Neural cell (in vitro differentiated cells): Measurements from ENCODE around the gene SLC38A1. TPM values are rescaled to one million over a fixed set of nuclear protein-coding genes. Genes with fewer than 3 reads are reported as not detected.
A peak's percentile ranks its signal among the peaks of the same experiment; 100 is the strongest.

ENCODE experiments used
- H2AFZ ChIP-seq: fragments of 200-600, 300-800 bp; sonication (generic), shearing (Covaris generic); 2 replicates; pipeline ENCODE4 v1.6.0; 2014; ENCODE audit warnings: low read depth, mild to moderate bottlenecking, antibody characterized with exemption, low read length, moderate library complexity
- H3F3A ChIP-seq: fragments of 200-600 bp; shearing (Covaris generic); 2 replicates; pipeline ENCODE4 v1.6.1; 2016; ENCODE audit warnings: mild to moderate bottlenecking, moderate library complexity, mixed read lengths, antibody characterized with exemption, low read length; ENCODE audit not compliant: insufficient read depth, poor library complexity, severe bottlenecking
- H3K27ac ChIP-seq: fragments of 200-600, 300-800 bp; sonication (generic), shearing (Covaris generic); 2 replicates; pipeline ENCODE4 v1.5.1; 2014; ENCODE audit warnings: mild to moderate bottlenecking, low read length, moderate library complexity
- H3K27me3 ChIP-seq: fragments of 300-800, 200-600 bp; sonication (generic), shearing (Covaris generic); 2 replicates; pipeline ENCODE4 v1.6.0; 2014; ENCODE audit warnings: mild to moderate bottlenecking, low read depth, low read length, moderate library complexity; ENCODE audit not compliant: insufficient read depth
- H3K36me3 ChIP-seq: fragments of 300-800, 200-600 bp; sonication (generic), shearing (Covaris generic); 2 replicates; pipeline ENCODE4 v1.5.1; 2014; ENCODE audit warnings: mild to moderate bottlenecking, antibody characterized with exemption, low read length, moderate library complexity; ENCODE audit not compliant: insufficient read depth
- H3K4me2 ChIP-seq: fragments of 300-800, 200-600 bp; sonication (generic), shearing (Covaris generic); 2 replicates; pipeline ENCODE4 v1.6.0; 2014; ENCODE audit warnings: mild to moderate bottlenecking, low read length
- H3K4me3 ChIP-seq: fragments of 300-800, 200-600 bp; sonication (generic), shearing (Covaris generic); 2 replicates; pipeline ENCODE4 v1.5.1; 2014; ENCODE audit warnings: mild to moderate bottlenecking, low read length, moderate library complexity
- H3K79me2 ChIP-seq: fragments of 200-600 bp; shearing (Covaris generic); replicated peaks from 2 replicates; pipeline ENCODE4 v1.6.0; 2014; ENCODE audit warnings: mild to moderate bottlenecking, low read length, moderate library complexity; ENCODE audit not compliant: insufficient read depth
- H3K9ac ChIP-seq: fragments of 300-800, 200-600 bp; sonication (generic), shearing (Covaris generic); 2 replicates; pipeline ENCODE4 v1.6.1; 2016; ENCODE audit warnings: mild to moderate bottlenecking, low read length, mixed read lengths
- H3K9me2 ChIP-seq: fragments of 200-600 bp; shearing (Covaris generic); 2 replicates; pipeline ENCODE4 v1.6.1; 2016; ENCODE audit warnings: mild to moderate bottlenecking, low read length, mixed read lengths; ENCODE audit not compliant: insufficient read depth
- H3K9me3 ChIP-seq: fragments of 200-600, 300-800 bp; sonication (generic), shearing (Covaris generic); 2 replicates; pipeline ENCODE4 v1.6.1; 2016; ENCODE audit warnings: mild to moderate bottlenecking, mixed run types, low read length, moderate library complexity, mixed read lengths
- H4K20me1 ChIP-seq: fragments of 200-600 bp; shearing (Covaris generic); 2 replicates; pipeline ENCODE4 v1.6.1; 2016; ENCODE audit warnings: mild to moderate bottlenecking, mixed run types; ENCODE audit not compliant: insufficient read depth
- EP300 ChIP-seq: fragments of 450-650 bp; conservative IDR thresholded peaks from 2 replicates; pipeline ENCODE4 v1.6.1; 2014; ENCODE audit warnings: antibody characterized with exemption, mild to moderate bottlenecking, moderate library complexity; ENCODE audit not compliant: poor library complexity, severe bottlenecking
- EZH2 ChIP-seq: fragments of 200-600, 300-800 bp; shearing (Covaris generic), sonication (generic); IDR thresholded peaks from 2 replicates; pipeline ENCODE4 v1.6.1; 2014; ENCODE audit warnings: antibody characterized with exemption, low read length, borderline replicate concordance, mild to moderate bottlenecking; ENCODE audit not compliant: insufficient read depth, poor library complexity, severe bottlenecking
- MXI1 ChIP-seq: fragments of 450-650 bp; conservative IDR thresholded peaks from 2 replicates; pipeline ENCODE4 v1.6.1; 2014; ENCODE audit warnings: antibody characterized with exemption, mild to moderate bottlenecking; ENCODE audit not compliant: poor library complexity, severe bottlenecking
- POLR2AphosphoS5 ChIP-seq: IDR thresholded peaks from 2 replicates; pipeline ENCODE4 v1.6.1; 2012
- RAD21 ChIP-seq: fragments of 450-650 bp; conservative IDR thresholded peaks from 2 replicates; pipeline ENCODE4 v1.6.1; 2014; ENCODE audit warnings: antibody characterized with exemption, mild to moderate bottlenecking, moderate library complexity
- SMC3 ChIP-seq: fragments of 450-650 bp; conservative IDR thresholded peaks from 2 replicates; pipeline ENCODE4 v1.6.1; 2014; ENCODE audit warnings: antibody characterized with exemption, mild to moderate bottlenecking, moderate library complexity; ENCODE audit not compliant: poor library complexity
- TAF1 ChIP-seq: IDR thresholded peaks from 2 replicates; pipeline ENCODE4 v1.6.1; 2012; ENCODE audit warnings: low read depth
- polyA minus RNA-seq: library from RNA; depleted of rRNA, polyadenylated mRNA; stranded (reverse); fragments of >200 nt; gene quantifications from 2 replicates; pipeline ENCODE4 v1.2.3, GENCODE V29; 2014
- polyA plus RNA-seq: library from polyadenylated mRNA; depleted of rRNA; stranded (reverse); fragments of >200 nt; gene quantifications from 2 replicates; pipeline ENCODE4 v1.2.3, GENCODE V29; 2014
- TF ChIP-seq, protein P1 (sequence below): IDR thresholded peaks from 2 replicates; pipeline ENCODE4 v1.6.1; 2012; ENCODE audit warnings: borderline replicate concordance
- TF ChIP-seq, protein P2 (sequence below): fragments of 450-650 bp; IDR thresholded peaks from 2 replicates; pipeline ENCODE4 v1.5.1; 2014; ENCODE audit warnings: antibody characterized with exemption, mild to moderate bottlenecking, moderate library complexity; ENCODE audit not compliant: poor library complexity, severe bottlenecking

SLC38A1 gene
- polyA plus RNA-seq (115 and 124 TPM in 2 replicates), polyA minus RNA-seq (410 and 423 TPM in 2 replicates)

DNA sequence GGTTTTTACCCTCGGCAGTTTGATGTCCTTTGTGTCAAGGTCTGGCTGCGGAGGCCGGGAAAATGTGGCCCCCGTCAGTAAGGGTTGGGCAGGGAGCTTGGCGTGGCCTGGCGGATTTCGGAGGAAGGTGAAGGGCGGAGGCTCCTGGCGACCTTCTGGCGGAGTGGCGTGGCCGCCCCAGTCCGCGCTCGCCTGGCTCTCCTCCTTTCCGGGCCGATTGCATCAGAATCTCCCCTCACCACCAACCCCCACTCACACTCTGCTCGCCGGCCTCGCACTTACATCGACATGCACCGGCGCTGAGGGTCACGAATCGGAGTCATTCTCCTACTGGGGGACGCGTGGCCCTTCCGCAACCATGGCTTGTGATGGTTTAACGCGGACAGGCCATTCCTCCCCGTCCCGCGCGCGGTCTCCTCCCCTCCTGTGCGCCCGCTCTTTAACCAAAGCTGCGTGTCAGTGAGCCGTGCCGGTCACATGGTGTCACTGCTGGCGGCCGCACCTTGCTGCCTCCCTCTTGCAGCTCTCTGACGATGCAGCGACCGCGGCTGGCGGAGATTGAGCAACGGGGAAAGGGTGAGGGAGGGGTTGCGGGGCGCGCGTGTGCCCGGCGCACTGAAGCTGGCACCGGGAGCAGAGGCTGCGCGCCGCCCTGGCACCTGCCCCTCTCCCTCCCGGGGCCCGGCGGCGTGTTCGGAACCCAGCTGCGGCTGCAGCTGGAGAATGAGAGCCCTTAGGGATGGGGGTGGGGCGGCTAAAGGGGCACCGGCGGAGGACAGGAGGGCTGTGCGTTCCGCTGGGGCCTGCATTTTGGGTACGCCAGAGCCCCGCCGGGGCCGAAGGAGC is at the start of gene SLC38A1:
SLC38A1 (minus strand) TSS at position 461 of the 846 bp plus-strand sequence. CDS start 29,243 bp downstream, outside the sequence.
- peaks cover 60% of the 10 kb centered on the region for H3K79me2 ChIP-seq

DNA sequence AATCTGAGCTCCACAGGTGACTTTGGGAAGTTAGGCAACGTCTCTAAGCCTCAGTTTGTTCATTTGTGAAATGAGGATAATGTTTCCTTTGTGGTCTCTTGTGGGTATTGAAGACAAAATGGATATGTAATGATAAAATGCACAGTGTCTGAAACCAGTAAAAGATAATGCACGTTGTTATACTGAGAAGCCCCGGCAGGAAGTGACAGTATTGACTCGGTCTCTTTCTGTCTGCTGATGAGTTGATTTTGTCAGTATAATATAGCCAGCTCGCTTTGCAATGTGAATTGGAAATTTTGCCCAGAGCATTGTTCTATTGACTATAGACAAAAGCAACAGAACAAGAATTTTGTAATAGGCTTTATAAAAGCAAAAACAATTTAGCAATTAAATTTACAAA is 49.2 kb upstream of the SLC38A1 start:
- no peaks in the 10 kb centered on the region for H3K9me3 ChIP-seq
- H4K20me1 ChIP-seq, result no peaks in the 10 kb centered on the region

More for the DNA sequence above, at the start of gene SLC38A1:
- Histone ChIP-seq H3K4me3 (peak within 1 kb of the TSS; percentile 84), H3K9me3 (no peaks in the 10 kb centered on the region), H3F3A (no peaks in the 10 kb centered on the region), H3K9ac (peak within 1 kb of the TSS; percentile 97), H3K27ac (peak within 1 kb of the TSS; percentile 94), H3K27me3 (no peaks in the 10 kb centered on the region), H3K36me3 (no peaks in the 10 kb centered on the region), H3K9me2 (no peaks in the 10 kb centered on the region), H4K20me1 (peaks cover 3% of the 10 kb centered on the region), H2AFZ (peak within 1 kb of the TSS; percentile 90), H3K4me2 (peak within 1 kb of the TSS; percentile 52)
- TF ChIP-seq, protein P1, sequence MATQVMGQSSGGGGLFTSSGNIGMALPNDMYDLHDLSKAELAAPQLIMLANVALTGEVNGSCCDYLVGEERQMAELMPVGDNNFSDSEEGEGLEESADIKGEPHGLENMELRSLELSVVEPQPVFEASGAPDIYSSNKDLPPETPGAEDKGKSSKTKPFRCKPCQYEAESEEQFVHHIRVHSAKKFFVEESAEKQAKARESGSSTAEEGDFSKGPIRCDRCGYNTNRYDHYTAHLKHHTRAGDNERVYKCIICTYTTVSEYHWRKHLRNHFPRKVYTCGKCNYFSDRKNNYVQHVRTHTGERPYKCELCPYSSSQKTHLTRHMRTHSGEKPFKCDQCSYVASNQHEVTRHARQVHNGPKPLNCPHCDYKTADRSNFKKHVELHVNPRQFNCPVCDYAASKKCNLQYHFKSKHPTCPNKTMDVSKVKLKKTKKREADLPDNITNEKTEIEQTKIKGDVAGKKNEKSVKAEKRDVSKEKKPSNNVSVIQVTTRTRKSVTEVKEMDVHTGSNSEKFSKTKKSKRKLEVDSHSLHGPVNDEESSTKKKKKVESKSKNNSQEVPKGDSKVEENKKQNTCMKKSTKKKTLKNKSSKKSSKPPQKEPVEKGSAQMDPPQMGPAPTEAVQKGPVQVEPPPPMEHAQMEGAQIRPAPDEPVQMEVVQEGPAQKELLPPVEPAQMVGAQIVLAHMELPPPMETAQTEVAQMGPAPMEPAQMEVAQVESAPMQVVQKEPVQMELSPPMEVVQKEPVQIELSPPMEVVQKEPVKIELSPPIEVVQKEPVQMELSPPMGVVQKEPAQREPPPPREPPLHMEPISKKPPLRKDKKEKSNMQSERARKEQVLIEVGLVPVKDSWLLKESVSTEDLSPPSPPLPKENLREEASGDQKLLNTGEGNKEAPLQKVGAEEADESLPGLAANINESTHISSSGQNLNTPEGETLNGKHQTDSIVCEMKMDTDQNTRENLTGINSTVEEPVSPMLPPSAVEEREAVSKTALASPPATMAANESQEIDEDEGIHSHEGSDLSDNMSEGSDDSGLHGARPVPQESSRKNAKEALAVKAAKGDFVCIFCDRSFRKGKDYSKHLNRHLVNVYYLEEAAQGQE, result peak; percentile 91
- TF ChIP-seq POLR2AphosphoS5 (peak; percentile 99), SMC3 (peak; percentile 1), EZH2 (no peak), EP300 (peak; percentile 60), TAF1 (peak; percentile 98), MXI1 (peak; percentile 88), RAD21 (peak; percentile 48)
- TF ChIP-seq, protein P2, sequence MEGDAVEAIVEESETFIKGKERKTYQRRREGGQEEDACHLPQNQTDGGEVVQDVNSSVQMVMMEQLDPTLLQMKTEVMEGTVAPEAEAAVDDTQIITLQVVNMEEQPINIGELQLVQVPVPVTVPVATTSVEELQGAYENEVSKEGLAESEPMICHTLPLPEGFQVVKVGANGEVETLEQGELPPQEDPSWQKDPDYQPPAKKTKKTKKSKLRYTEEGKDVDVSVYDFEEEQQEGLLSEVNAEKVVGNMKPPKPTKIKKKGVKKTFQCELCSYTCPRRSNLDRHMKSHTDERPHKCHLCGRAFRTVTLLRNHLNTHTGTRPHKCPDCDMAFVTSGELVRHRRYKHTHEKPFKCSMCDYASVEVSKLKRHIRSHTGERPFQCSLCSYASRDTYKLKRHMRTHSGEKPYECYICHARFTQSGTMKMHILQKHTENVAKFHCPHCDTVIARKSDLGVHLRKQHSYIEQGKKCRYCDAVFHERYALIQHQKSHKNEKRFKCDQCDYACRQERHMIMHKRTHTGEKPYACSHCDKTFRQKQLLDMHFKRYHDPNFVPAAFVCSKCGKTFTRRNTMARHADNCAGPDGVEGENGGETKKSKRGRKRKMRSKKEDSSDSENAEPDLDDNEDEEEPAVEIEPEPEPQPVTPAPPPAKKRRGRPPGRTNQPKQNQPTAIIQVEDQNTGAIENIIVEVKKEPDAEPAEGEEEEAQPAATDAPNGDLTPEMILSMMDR, result peak; percentile 46

More for the DNA sequence above, 49.2 kb upstream of the SLC38A1 start:
- no peaks in the 10 kb centered on the region for H3K36me3 ChIP-seq
- H3K4me2 ChIP-seq, result no peak overlapping the region
- H3K9ac ChIP-seq, result no peak overlapping the region
- no peak overlapping the region for H2AFZ ChIP-seq
- no peaks in the 10 kb centered on the region for H3K9me2 ChIP-seq
- H3K27me3 ChIP-seq, result no peaks in the 10 kb centered on the region
- no peaks in the 10 kb centered on the region for H3F3A ChIP-seq
- no peak overlapping the region for H3K4me3 ChIP-seq
- H3K27ac ChIP-seq, result no peak overlapping the region
- H3K79me2 ChIP-seq, result no peaks in the 10 kb centered on the region
- TF ChIP-seq EP300 (no peak), MXI1 (no peak)
